ENCODE results near the gene PRKCZ.
A peak's percentile ranks its signal among the peaks of the same experiment; 100 is the strongest.
"Not testable (repeated sequence)": the region's sequence is repeated elsewhere in the genome, so short reads cannot be mapped to it uniquely, and the experiment has no call there.

PRKCZ gene

GRCh38 chr1:2144501-2145090, 94.4 kb downstream of the PRKCZ start:
- DNase-seq (ENCODE audit: low read depth): no peak
- H3K4me3 ChIP-seq (replicated peaks; ENCODE audit: low read depth, low read length): no peak overlapping the region
- TF ChIP-seq, protein P1, sequence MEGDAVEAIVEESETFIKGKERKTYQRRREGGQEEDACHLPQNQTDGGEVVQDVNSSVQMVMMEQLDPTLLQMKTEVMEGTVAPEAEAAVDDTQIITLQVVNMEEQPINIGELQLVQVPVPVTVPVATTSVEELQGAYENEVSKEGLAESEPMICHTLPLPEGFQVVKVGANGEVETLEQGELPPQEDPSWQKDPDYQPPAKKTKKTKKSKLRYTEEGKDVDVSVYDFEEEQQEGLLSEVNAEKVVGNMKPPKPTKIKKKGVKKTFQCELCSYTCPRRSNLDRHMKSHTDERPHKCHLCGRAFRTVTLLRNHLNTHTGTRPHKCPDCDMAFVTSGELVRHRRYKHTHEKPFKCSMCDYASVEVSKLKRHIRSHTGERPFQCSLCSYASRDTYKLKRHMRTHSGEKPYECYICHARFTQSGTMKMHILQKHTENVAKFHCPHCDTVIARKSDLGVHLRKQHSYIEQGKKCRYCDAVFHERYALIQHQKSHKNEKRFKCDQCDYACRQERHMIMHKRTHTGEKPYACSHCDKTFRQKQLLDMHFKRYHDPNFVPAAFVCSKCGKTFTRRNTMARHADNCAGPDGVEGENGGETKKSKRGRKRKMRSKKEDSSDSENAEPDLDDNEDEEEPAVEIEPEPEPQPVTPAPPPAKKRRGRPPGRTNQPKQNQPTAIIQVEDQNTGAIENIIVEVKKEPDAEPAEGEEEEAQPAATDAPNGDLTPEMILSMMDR (IDR thresholded peaks at IDR 0.05; ENCODE audit: low read length, missing control alignments): no peak

- DNase-seq (ENCODE audit: low read depth): no peak
- no peak overlapping the region for H3K4me3 ChIP-seq (replicated peaks; ENCODE audit: low read depth, low read length)
- TF ChIP-seq, protein P1 (IDR thresholded peaks at IDR 0.05; ENCODE audit: low read length, missing control alignments): no peak
These were observed 96.0 kb downstream of the PRKCZ start for GRCh38 chr1:2145946-2146835.

DNA sequence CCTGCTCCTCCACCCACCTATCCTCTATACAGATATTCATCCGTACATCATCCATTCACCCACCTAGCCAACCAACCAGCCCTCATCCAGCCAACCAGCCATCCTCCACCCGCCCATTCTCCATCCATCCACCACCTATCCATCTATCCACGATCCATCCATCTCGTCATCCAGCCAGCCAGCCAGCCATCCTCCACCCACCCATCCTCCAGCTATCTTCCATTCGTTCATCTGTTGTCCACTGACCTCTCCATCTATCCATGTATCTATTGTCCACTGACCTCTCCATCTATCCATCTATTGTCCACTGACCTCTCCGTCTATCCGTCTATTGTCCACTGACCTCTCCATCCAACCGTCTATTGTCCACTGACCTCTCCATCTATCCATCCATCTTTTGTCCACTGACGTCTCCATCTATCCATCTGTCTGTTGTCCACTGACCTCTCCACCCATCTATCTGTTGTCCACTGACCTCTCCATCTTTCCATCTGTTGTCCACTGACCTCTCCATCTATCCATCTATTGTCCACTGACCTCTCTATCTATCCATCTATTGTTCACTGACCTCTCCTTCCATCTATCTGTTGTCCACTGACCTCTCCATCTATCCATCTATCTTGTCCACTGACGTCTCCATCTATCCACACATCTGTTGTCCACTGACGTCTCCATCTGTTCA, 96.8 kb downstream of the PRKCZ start:
- DNase-seq (ENCODE audit: low read depth): no peak
- TF ChIP-seq, protein P1 (IDR thresholded peaks at IDR 0.05; ENCODE audit: low read length, missing control alignments): no peak
- H3K4me3 ChIP-seq (replicated peaks; ENCODE audit: low read depth, low read length): no peak overlapping the region

GRCh38 chr1:2147869-2148268, 97.7 kb downstream of the PRKCZ start:
- not testable (repeated sequence) for DNase-seq (ENCODE audit: low read depth); H3K4me3 ChIP-seq (replicated peaks; ENCODE audit: low read depth, low read length)

DNA sequence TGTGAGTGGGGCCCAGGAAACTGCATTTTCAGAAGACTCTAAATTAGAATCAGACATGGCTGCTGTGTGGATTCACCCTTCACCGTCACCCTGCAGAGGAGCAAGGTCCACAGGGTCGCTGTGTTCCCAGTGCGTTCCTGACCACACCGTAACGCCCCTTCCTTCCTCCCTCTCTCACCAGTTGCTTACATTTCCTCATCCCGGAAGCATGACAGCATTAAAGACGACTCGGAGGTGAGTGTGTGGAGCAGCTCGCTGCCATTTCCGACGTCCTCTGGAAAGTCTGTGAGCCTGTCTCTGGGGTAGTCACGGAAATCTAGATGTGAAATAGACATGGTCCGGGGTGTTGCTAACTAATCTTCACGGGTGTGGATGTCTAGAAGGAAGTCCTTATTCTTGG, 98.5 kb downstream of the PRKCZ start:
- no peak for DNase-seq (ENCODE audit: low read depth)
- H3K4me3 ChIP-seq (replicated peaks; ENCODE audit: low read depth, low read length): no peak overlapping the region
- TF ChIP-seq, protein P1 (IDR thresholded peaks at IDR 0.05; ENCODE audit: low read length, missing control alignments): no peak

DNA sequence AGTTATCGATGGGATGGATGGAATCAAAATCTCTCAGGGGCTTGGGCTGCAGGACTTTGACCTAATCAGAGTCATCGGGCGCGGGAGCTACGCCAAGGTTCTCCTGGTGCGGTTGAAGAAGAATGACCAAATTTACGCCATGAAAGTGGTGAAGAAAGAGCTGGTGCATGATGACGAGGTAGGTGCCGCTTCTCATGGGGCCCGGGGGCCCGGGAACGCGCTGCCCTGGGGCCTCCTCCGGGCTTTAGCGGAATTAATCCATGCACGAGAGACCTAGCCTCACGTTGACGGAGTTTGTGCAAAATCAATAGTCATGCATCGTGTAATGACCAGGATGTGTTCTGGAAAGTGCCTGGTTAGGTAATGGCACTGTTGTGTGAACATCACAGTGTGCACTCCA, 100.6 kb downstream of the PRKCZ start:
- DNase-seq (ENCODE audit: low read depth): no peak
- TF ChIP-seq, protein P1 (IDR thresholded peaks at IDR 0.05; ENCODE audit: low read length, missing control alignments): no peak
- no peak overlapping the region for H3K4me3 ChIP-seq (replicated peaks; ENCODE audit: low read depth, low read length)

DNA sequence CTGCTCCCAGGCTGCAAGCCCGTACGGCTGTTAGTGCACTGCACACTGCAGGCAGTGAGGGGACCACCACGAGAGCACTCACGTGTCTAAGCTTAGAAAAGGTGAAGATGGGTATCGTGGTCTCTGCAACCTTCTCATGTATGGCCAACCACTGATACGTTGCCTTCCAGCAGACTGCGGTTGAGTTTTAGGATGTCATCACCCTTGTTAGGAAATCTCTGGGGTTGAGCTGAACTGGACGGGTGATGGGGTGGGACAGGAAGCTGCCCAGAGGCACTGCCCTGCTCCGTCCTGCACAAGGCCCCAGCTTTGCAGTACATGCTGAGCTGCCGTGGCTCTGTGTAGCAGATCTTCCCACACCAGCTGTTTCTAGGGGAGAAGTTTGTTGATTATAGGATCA, 101.0 kb downstream of the PRKCZ start:
- H3K4me3 ChIP-seq (replicated peaks; ENCODE audit: low read depth, low read length): no peak overlapping the region
- TF ChIP-seq, protein P1 (IDR thresholded peaks at IDR 0.05; ENCODE audit: low read length, missing control alignments): no peak
- DNase-seq (ENCODE audit: low read depth): peak; percentile 11
